ENCODE results near the gene CDYL2.

DNA sequence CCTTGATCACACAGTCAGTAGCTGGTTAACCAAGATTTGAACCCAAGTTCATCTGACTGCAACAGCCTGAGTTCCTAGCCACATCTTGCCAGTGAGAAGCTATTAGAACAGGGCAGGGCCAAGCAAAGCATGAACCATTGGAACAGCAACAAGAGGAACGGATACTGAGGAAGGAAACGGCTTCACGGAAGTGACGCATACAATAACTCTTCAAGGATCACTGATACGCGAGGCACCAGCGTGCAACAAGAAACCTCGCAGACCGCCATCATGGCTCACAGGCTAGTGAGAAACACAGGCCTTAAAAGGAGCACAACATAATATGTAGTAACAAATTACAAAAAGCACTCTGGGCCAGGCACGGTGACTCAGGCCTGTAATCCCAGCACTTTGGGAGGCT, 114.9 kb downstream of the CDYL2 start:
- TF ChIP-seq, protein P1, sequence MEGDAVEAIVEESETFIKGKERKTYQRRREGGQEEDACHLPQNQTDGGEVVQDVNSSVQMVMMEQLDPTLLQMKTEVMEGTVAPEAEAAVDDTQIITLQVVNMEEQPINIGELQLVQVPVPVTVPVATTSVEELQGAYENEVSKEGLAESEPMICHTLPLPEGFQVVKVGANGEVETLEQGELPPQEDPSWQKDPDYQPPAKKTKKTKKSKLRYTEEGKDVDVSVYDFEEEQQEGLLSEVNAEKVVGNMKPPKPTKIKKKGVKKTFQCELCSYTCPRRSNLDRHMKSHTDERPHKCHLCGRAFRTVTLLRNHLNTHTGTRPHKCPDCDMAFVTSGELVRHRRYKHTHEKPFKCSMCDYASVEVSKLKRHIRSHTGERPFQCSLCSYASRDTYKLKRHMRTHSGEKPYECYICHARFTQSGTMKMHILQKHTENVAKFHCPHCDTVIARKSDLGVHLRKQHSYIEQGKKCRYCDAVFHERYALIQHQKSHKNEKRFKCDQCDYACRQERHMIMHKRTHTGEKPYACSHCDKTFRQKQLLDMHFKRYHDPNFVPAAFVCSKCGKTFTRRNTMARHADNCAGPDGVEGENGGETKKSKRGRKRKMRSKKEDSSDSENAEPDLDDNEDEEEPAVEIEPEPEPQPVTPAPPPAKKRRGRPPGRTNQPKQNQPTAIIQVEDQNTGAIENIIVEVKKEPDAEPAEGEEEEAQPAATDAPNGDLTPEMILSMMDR (IDR thresholded peaks at IDR 0.05): no peak
- TF ChIP-seq EZH2 (IDR thresholded peaks at IDR 0.05) (no peak), EZH2phosphoT487 (IDR thresholded peaks at IDR 0.05) (no peak)
